SK-N-SH (cell line): Measurements from ENCODE around the gene SPDL1. TPM values are rescaled to one million over a fixed set of nuclear protein-coding genes. Genes with fewer than 3 reads are reported as not detected.
A peak's percentile ranks its signal among the peaks of the same experiment; 100 is the strongest.

ENCODE experiments used
- CTCF ChIA-PET: fragments of 300-600, 350-600 bp; formaldehyde crosslinking; extraction: SDS; loops from one replicate; lab custom pipeline; 2021; lab: Yijun Ruan, JAX
- POLR2A ChIA-PET: fragments of 350-600 bp; sonication (Branson Sonifier 250); formaldehyde crosslinking; extraction: SDS; loops from one replicate; lab custom pipeline; 2020; ENCODE audit warnings: antibody characterized with exemption, inconsistent platforms; lab: Yijun Ruan, JAX
- DNase-seq: peaks from one replicate; pipeline ENCODE4 v3.0.0; 2012
- H2AFZ ChIP-seq: fragments of 200-600 bp; sonication (generic); 2 replicates; pipeline ENCODE4 v1.8.1; 2016; ENCODE audit warnings: antibody characterized with exemption, mild to moderate bottlenecking, low read depth
- H3F3A ChIP-seq: fragments of 200-600 bp; sonication (generic); replicated peaks from 2 replicates; pipeline ENCODE3; 2016; ENCODE audit warnings: antibody characterized with exemption, mild to moderate bottlenecking; ENCODE audit not compliant: insufficient read depth
- H3K27ac ChIP-seq, 2 experiments: fragments of 200-500 bp in 1 of 2; fragments of 200-600 bp in 1 of 2; sonication (Bioruptor generic) in 1 of 2; sonication (generic), shearing (Covaris generic) in 1 of 2; 2 replicates each; pipeline versions ENCODE4 v1.5.1 to v1.6.1; 2014 to 2016; ENCODE audit warnings: low read depth in 2 of 2, inconsistent platforms in 1 of 2, low read length in 1 of 2, mild to moderate bottlenecking in 1 of 2, mixed read lengths in 1 of 2
- H3K27me3 ChIP-seq: fragments of 200-600 bp; sonication (generic), shearing (Covaris generic); 2 replicates; pipeline ENCODE4 v1.6.1; 2016; ENCODE audit warnings: mixed run types; ENCODE audit not compliant: insufficient read depth
- H3K36me3 ChIP-seq, 2 experiments: fragments of 200-500 bp in 1 of 2; fragments of 200-600 bp in 1 of 2; sonication (Bioruptor generic) in 1 of 2; sonication (generic) in 1 of 2; replicated peaks in 1 of 2; 2 replicates each; pipeline versions ENCODE3 to v1.5.1; 2014 to 2016; ENCODE audit warnings: low read length in 1 of 2, mild to moderate bottlenecking in 1 of 2; ENCODE audit not compliant: insufficient read depth in 2 of 2, control insufficient read depth in 1 of 2
- H3K4me1 ChIP-seq, 2 experiments: fragments of 200-500 bp in 1 of 2; fragments of 200-600 bp in 1 of 2; sonication (Bioruptor generic) in 1 of 2; sonication (generic), shearing (Covaris generic) in 1 of 2; 2 replicates each; pipeline versions ENCODE4 v1.5.1 to v1.6.1; 2014 to 2016; ENCODE audit warnings: low read depth in 1 of 2, low read length in 1 of 2, mixed run types in 1 of 2; ENCODE audit not compliant: insufficient read depth in 2 of 2, control insufficient read depth in 1 of 2
- H3K4me2 ChIP-seq: fragments of 200-600 bp; sonication (generic), shearing (Covaris generic); 2 replicates; pipeline ENCODE4 v1.6.1; 2017; ENCODE audit warnings: mixed run types
- H3K4me3 ChIP-seq, 2 experiments: fragments of 200-500 bp in 1 of 2; fragments of 200-600 bp in 1 of 2; sonication (Bioruptor generic) in 1 of 2; sonication (generic), shearing (Covaris generic) in 1 of 2; 2 replicates each; pipeline versions ENCODE4 v1.5.1 to v1.8.1; 2014 to 2016; ENCODE audit warnings: low read depth in 2 of 2, inconsistent platforms in 1 of 2, low read length in 1 of 2, mild to moderate bottlenecking in 1 of 2, mixed read lengths in 1 of 2, moderate library complexity in 1 of 2
- H3K79me2 ChIP-seq: fragments of 200-600 bp; sonication (generic); 2 replicates; pipeline ENCODE4 v1.8.1; 2017; ENCODE audit warnings: mild to moderate bottlenecking; ENCODE audit not compliant: insufficient read depth
- H3K9ac ChIP-seq: fragments of 200-600 bp; sonication (generic); 2 replicates; pipeline ENCODE4 v1.6.1; 2017; ENCODE audit warnings: mixed run types
- H3K9me2 ChIP-seq: fragments of 200-600 bp; sonication (generic); 2 replicates; pipeline ENCODE4 v1.6.1; 2017; ENCODE audit warnings: mixed run types
- H3K9me3 ChIP-seq: fragments of 200-600 bp; sonication (generic); 2 replicates; pipeline ENCODE4 v1.6.1; 2017; ENCODE audit warnings: mixed run types, mild to moderate bottlenecking, moderate library complexity
- H4K20me1 ChIP-seq: fragments of 200-600 bp; sonication (generic); 2 replicates; pipeline ENCODE4 v1.6.1; 2017; ENCODE audit warnings: mild to moderate bottlenecking, mixed run types; ENCODE audit not compliant: insufficient read depth
- ELF1 ChIP-seq: IDR thresholded peaks from 2 replicates; pipeline ENCODE4 v1.4.0; 2012
- EP300 ChIP-seq, 2 experiments: IDR thresholded peaks; 2 replicates each; pipeline versions ENCODE4 v1.4.0 to v1.6.1; 2012; ENCODE audit warnings: borderline replicate concordance in 1 of 2, low read depth in 1 of 2, low read length in 1 of 2
- EZH2phosphoT487 ChIP-seq: fragments of 200-600 bp; sonication (generic); IDR thresholded peaks from 2 replicates; pipeline ENCODE4 v1.6.1; 2017; ENCODE audit warnings: low read depth, mixed run types, mild to moderate bottlenecking, antibody characterized with exemption, moderate library complexity, borderline replicate concordance
- FOXJ3 ChIP-seq: sonication (generic); formaldehyde crosslinking; IDR thresholded peaks from 2 replicates; pipeline ENCODE4 v1.5.1; 2020; ENCODE audit warnings: mild to moderate bottlenecking, missing genetic modification reagents
- FOXM1 ChIP-seq: IDR thresholded peaks from 2 replicates; pipeline ENCODE4 v1.4.0; 2012; ENCODE audit warnings: low read depth, mild to moderate bottlenecking
- GABPA ChIP-seq: IDR thresholded peaks from 2 replicates; pipeline ENCODE4 v1.4.0; 2012; ENCODE audit warnings: low read depth, mild to moderate bottlenecking
- GATA2 ChIP-seq: sonication (generic); formaldehyde crosslinking; IDR thresholded peaks from 2 replicates; pipeline ENCODE4 v1.5.0; 2020; ENCODE audit warnings: mild to moderate bottlenecking, missing genetic modification reagents
- IRF3 ChIP-seq: fragments of 150-350 bp; IDR thresholded peaks from 2 replicates; pipeline ENCODE4 v1.6.1; 2016; ENCODE audit warnings: mild to moderate bottlenecking, low read depth, low read length
- JUND ChIP-seq: IDR thresholded peaks from 2 replicates; pipeline ENCODE4 v1.4.0; 2012
- MAX ChIP-seq: IDR thresholded peaks from 2 replicates; pipeline ENCODE4 v1.4.0; 2012; ENCODE audit warnings: low read depth
- MEF2A ChIP-seq: IDR thresholded peaks from 2 replicates; pipeline ENCODE4 v1.4.0; 2012; ENCODE audit warnings: low read depth, borderline replicate concordance
- MXI1 ChIP-seq: IDR thresholded peaks from 2 replicates; pipeline ENCODE4 v1.6.1; 2012; ENCODE audit warnings: mild to moderate bottlenecking, low read depth, low read length, improper control_type of control experiment
- NFIC ChIP-seq: IDR thresholded peaks from 2 replicates; pipeline ENCODE4 v1.4.0; 2012; ENCODE audit warnings: borderline replicate concordance
- PBX3 ChIP-seq: IDR thresholded peaks from 2 replicates; pipeline ENCODE4; 2012
- RAD21 ChIP-seq: IDR thresholded peaks from 2 replicates; pipeline ENCODE4 v1.6.1; 2012; ENCODE audit warnings: mild to moderate bottlenecking, low read length
- RCOR1 ChIP-seq: fragments of 150-350 bp; IDR thresholded peaks from 2 replicates; pipeline ENCODE4 v1.6.1; 2017; ENCODE audit warnings: antibody characterized with exemption, low read length
- REST ChIP-seq: IDR thresholded peaks from 2 replicates; pipeline ENCODE4 v1.6.1; 2012; ENCODE audit warnings: mild to moderate bottlenecking, low read depth, low read length, moderate library complexity
- RXRA ChIP-seq: IDR thresholded peaks from 2 replicates; pipeline ENCODE4 v1.4.0; 2012; ENCODE audit warnings: low read depth, mild to moderate bottlenecking, borderline replicate concordance
- SIN3A ChIP-seq: IDR thresholded peaks from 2 replicates; pipeline ENCODE4 v1.6.1; 2012; ENCODE audit warnings: low read depth, mild to moderate bottlenecking, low read length, moderate library complexity, borderline replicate concordance
- SMC3 ChIP-seq: IDR thresholded peaks from 2 replicates; pipeline ENCODE4 v1.6.1; 2012; ENCODE audit warnings: low read depth, low read length, improper control_type of control experiment
- TCF12 ChIP-seq: IDR thresholded peaks from 2 replicates; pipeline ENCODE4 v1.4.0; 2012
- TEAD4 ChIP-seq: IDR thresholded peaks from 2 replicates; pipeline ENCODE4 v1.4.0; 2012; ENCODE audit warnings: mild to moderate bottlenecking, borderline replicate concordance; ENCODE audit not compliant: insufficient read depth
- USF1 ChIP-seq: IDR thresholded peaks from 2 replicates; pipeline ENCODE4 v1.4.0; 2012; ENCODE audit warnings: low read depth, borderline replicate concordance
- USF2 ChIP-seq: fragments of 150-350 bp; IDR thresholded peaks from 2 replicates; pipeline ENCODE4 v1.6.1; 2017; ENCODE audit warnings: antibody characterized with exemption, low read length, low read depth, borderline replicate concordance
- YY1 ChIP-seq: IDR thresholded peaks from 2 replicates; pipeline ENCODE4 v1.4.0; 2012; ENCODE audit warnings: low read depth, mild to moderate bottlenecking
- ZBTB33 ChIP-seq: IDR thresholded peaks from 2 replicates; pipeline ENCODE4 v1.4.0; 2012; ENCODE audit warnings: low read depth, borderline replicate concordance
- WGBS: methylation state at CpG from one replicate; pipeline ENCODE4 v1.1.6; 2017; ENCODE audit warnings: low lambda C conversion rate; 5-methylcytosine and 5-hydroxymethylcytosine counted together
- polyA plus RNA-seq, 3 experiments: library from polyadenylated mRNA; depleted of rRNA; stranded (reverse); fragments of >200 nt; gene quantifications; 2 replicates each; pipeline ENCODE4 v1.2.3, GENCODE V29; 2012

The SPDL1 gene
- polyA plus RNA-seq, 1 of the 3 experiments (the other 2 are of a cell fraction): 45.1 TPM

GRCh38 chr5:169566202-169566601 lies 17.4 kb upstream of the SPDL1 start:
- POLR2A ChIA-PET: no interaction called here
- TF ChIP-seq USF1 (no peak), ZBTB33 (no peak), GATA2 (no peak), EZH2phosphoT487 (no peak), ELF1 (no peak), PBX3 (peak; percentile 76), FOXJ3 (CRISPR knock-in tag) (no peak), TCF12 (peak; percentile 71), MXI1 (no peak), RXRA (peak; percentile 66; the same call in 1 of the 2 replicates), REST (no peak), RAD21 (no peak), IRF3 (no peak), TEAD4 (0 out of 2 replicates have a peak, but pooled peaks have one; percentile 58), RCOR1 (no peak), EP300 (IDR thresholded peaks at IDR 0.05; ENCODE audit: borderline replicate concordance in 1 of 2, low read depth in 1 of 2, low read length in 1 of 2) (peak in 1 of 2 experiments; percentile 60; a peak in 1 of 4 replicates), NFIC (no peak), SIN3A (no peak), FOXM1 (no peak), SMC3 (no peak), YY1 (no peak), MEF2A (no peak), MAX (no peak), JUND (peak; percentile 60), GABPA (no peak), USF2 (no peak)

More at GRCh38 chr5:169566202-169566601, 17.4 kb upstream of the SPDL1 start:
- H2AFZ ChIP-seq: no peak overlapping the region
- H3F3A ChIP-seq: peaks cover 9% of the 10 kb centered on the region
- H3K4me1 ChIP-seq: no peaks in the 10 kb centered on the region
- H3K79me2 ChIP-seq: no peaks in the 10 kb centered on the region
- WGBS: 21% methylated on average over 1 of the region's 1 CpG
- CTCF ChIA-PET: interaction anchor here (1.8 kb wide), 1 partner anchor 15 kb away, joined by 5 read pairs; no protein-coding TSS in a partner anchor
- H3K9me3 ChIP-seq: no peaks in the 10 kb centered on the region
- H4K20me1 ChIP-seq: no peaks in the 10 kb centered on the region
- H3K27ac ChIP-seq: no peak overlapping the region; a peak in 1 of 4 replicates
- DNase-seq: no peak
- H3K9me2 ChIP-seq: no peaks in the 10 kb centered on the region
- no peaks in the 10 kb centered on the region for H3K27me3 ChIP-seq
- no peak overlapping the region for H3K4me3 ChIP-seq
- H3K36me3 ChIP-seq: no peaks in the 10 kb centered on the region
- H3K9ac ChIP-seq: no peak overlapping the region
- H3K4me2 ChIP-seq: no peak overlapping the region
